GM19455 (cell line): ENCODE results near the gene SCP2.

Experiments
- ATAC-seq: cut with Tn5 transposase; IDR thresholded peaks from one replicate; pipeline ENCODE4 v1.9.1; 2021; ENCODE audit not compliant: unreplicated experiment

SCP2 gene

GRCh38 chr1:53026254-53026653 lies 99.2 kb downstream of the SCP2 start:
- no peak for ATAC-seq

GRCh38 chr1:53031732-53032131 lies 104.7 kb downstream of the SCP2 start:
- ATAC-seq: no peak

DNA sequence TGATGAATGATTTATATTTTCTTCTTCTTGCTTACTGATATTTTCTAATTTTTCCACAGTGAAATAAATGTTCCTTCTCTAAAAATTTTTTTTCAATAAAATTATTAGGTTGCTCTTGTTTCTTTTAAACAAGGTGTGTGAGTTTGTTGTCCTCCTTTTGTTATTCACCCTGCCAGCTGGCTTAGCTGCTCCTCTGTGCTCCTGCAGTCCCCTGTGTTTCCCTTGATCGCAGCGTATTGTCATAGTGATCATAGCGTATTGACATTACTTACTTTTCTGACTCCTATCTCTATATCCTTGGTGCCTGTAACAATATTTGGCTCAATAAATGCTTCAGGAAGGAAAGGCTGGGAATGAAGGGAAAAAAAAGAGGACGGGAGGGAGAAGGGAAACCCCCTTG lies 110.1 kb downstream of the SCP2 start:
- ATAC-seq: no peak

DNA sequence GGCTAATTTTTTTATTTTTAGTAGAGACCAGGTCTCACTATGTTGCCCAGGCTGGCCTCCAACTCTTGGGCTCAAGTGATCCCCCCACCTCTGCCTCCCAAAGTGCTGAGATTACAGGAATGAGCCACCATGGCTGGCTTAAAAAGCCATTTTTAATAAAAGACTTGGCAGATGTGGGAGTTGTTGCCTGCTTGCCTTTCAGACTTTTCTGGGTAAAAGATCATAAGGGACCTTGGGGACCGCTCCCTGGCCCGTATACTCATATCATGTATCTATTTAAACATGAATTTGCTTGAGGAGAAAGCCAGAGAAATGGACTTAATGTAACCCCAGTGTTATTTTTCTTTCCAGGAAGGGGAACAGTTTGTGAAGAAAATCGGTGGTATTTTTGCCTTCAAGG lies 111.5 kb downstream of the SCP2 start:
- ATAC-seq: no peak

GRCh38 chr1:53043271-53043670 lies 116.2 kb downstream of the SCP2 start:
- ATAC-seq: no peak

- ATAC-seq: no peak
These were observed 117.8 kb downstream of the SCP2 start for GRCh38 chr1:53044926-53045325.

GRCh38 chr1:53046930-53047329 lies 119.9 kb downstream of the SCP2 start:
- no peak for ATAC-seq

GRCh38 chr1:53047737-53048736 lies 121.0 kb downstream of the SCP2 start:
- no peak for ATAC-seq

DNA sequence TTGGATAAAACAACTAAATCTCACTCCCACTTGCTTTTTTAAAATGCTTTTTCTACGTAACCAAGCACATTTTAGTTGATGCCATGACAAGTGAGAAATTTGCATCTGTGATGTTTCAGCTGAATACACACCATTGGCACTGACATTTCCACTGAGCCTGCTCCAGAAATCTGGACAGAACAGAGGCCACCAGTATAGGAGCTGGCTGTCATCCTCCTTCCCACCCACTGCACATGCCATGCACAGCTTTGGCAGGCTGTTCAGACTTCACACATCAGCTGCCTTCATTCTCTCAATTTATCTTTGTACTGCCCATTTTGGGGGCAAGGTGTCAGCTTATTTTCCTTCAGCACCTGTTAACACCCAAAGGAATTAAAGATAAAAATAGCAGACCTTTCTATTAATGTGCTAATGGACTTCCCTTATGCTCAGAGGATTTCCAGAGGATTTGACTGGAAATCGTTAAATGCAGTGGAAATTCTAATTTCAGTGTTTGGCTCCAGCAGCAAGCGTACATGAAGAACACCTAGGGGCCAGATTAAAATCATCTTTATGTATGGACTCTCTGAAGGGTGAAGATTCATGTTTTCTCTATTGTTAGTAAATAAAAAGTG lies 122.0 kb downstream of the SCP2 start:
- ATAC-seq: no peak

- ATAC-seq: no peak
These were observed 122.5 kb downstream of the SCP2 start for GRCh38 chr1:53049574-53049967.

GRCh38 chr1:53050310-53050709 lies 123.2 kb downstream of the SCP2 start:
- ATAC-seq: no peak

GRCh38 chr1:53051676-53052075 lies 124.6 kb downstream of the SCP2 start:
- no peak for ATAC-seq

DNA sequence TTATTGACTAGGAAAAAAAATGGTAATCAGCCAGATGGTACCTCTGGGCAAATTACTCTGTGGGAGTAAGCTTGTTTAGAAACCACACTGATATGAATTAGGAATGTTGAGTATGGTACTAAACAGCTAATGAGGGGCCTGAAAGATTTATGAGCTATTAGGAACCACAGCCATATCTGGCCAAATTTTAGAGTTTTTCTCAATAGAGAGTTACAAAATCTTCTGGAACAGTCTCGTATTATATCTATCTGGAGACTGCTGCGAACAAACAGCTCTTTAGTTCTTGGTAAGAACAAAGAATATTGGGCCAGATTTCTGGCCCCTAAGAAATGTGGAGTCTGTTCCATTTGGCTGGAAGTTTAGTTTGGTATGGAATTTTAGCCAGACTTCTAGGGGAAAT lies 130.1 kb downstream of the SCP2 start:
- ATAC-seq: no peak

DNA sequence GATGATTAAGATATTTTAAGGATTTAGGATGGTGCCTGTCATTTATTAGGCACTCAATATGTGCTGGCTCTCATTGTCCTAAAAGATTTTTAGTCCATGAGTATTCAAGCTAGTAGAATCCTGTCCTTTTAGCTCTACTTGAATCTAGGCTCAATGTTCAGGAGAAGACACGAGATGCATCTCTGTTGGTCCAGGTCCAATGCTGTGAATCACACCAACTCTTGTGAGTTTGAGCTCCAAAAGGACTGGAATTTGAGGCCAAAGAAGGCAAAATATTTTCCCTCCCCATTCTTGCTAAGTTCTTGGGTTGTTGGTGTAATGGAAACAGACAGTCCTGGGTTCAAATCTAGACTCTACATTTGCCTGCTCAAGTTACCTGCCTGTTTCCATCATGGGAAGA lies 133.5 kb downstream of the SCP2 start:
- ATAC-seq: no peak

GRCh38 chr1:53061123-53061858 lies 134.2 kb downstream of the SCP2 start:
- ATAC-seq: no peak

DNA sequence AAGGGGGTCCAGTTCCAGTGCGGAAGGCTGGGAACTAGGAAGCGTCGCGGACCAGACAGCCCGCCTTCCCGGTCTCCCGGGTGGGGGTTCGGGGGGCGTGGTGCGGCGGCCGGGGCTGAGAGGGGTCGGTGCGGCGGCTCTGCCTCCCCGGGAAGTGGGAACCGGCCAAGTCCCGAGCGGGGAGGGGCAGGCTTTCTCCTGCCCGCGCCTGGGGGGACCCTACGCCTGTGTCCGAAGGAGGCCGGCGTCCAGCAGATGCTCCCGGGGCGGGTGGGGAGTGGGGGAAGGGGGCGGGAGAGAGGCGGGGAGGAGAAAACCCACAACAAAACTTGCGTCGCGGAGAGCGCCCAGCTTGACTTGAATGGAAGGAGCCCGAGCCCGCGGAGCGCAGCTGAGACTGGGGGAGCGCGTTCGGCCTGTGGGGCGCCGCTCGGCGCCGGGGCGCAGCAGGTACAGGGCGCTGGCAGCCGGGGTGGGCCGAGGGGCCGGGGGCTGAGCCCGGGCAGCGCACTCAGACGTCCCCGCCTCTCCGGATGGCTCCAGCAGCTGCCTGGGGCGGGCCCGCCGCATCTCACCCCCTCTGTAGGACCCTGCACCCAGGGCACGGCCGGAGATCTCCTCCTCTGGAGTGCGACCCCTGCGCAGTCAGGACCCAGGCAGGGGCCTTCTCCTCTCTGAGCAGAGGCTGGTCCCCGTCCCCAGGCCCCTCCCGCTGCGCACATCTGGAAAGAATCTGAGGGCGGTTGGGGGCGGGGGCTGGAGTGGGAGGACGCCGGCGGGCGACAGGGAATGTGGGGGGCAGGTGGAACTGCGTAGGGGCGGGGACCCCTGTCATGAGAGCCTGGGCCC lies 135.0 kb downstream of the SCP2 start, which contains the start of gene PODN:
PODN (plus strand) TSS at position 355 of the 849 bp plus-strand sequence. CDS start 7,643 bp downstream, outside the sequence.
- ATAC-seq: no peak

DNA sequence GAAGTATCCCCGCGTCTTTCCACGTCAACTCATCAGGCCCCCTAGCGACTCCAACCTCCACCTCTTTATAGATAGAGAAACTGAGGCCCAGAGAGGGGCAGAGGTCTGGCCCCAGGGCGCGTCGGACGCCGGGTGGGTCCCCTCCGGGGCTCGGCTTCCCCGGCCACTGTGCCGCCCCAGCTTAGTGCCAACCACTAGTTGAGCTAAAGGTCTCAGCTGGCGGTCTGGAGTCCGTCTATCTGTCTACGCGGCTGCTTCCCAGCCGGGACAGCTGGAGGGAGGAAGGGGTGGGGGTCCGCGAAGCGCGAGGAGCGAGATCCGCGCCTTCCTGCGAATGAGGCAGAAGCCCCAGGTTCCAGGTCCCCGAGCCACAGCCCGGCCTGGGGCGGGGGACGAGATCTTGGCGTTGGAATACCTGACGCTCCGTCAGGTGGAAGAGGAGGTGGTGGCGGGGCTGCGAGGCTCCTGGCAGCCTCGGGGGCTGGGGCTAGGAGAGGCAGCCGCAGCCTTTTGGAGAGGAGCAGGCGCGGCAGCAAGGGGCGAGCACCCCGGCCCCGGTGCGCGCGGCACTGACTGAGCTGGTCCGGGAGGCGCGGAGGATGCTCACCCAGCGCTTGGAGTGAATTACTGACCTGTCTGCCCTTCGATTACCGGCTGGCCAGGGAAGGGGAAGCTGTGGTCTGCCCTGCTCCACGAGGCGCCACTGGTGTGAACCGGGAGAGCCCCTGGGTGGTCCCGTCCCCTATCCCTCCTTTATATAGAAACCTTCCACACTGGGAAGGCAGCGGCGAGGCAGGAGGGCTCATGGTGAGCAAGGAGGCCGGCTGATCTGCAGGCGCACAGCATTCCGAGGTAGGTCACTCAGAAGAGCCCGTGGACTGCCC lies 135.9 kb downstream of the SCP2 start:
- ATAC-seq: no peak

DNA sequence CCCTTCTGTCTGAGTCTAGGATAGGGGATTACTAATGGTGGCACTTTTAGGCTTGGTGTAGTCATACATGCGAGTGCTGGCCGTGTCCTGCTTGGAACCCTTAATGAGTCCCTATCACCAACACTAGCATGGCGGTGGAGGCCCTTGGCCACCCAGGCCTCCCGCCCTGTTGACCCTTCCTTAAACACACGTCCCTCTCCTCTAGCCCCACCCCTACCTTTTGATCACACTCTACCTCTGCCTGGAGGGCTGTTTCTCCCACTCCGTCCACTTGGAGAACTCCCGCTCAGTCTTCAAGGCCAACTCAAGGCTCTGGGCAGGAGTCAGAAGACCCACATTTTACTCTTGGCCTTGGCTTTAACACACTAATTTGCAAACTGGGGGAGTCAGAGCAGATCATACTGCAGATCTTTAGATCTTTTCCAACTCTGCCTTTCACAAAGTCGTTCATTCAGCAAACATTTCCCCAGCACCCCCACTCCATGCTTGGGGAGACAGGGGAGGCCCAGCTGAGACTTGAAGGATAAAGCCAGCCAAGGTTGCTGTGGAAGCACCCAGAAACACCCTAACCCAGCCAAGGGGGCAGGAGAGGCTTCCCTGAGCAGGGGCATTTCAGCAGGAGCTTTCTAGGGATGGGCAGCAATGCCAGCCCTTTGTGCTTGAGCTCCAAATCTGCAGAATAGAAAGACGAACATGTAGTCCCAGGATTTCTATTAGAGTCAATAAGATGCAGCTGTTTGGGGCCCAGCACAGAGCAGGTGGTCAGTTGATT lies 136.9 kb downstream of the SCP2 start:
- no peak for ATAC-seq

- ATAC-seq: no peak
These were observed 138.3 kb downstream of the SCP2 start for GRCh38 chr1:53065391-53065790.
